ENCODE results near the gene NSUN2.

NSUN2 gene

GRCh38 chr5:6602441-6602840 lies 30.4 kb downstream of the NSUN2 start:
- no peak for DNase-seq

- no peak for DNase-seq
Observed at GRCh38 chr5:6601816-6602215, 31.0 kb downstream of the NSUN2 start.

GRCh38 chr5:6601271-6601670 lies 31.6 kb downstream of the NSUN2 start:
- DNase-seq, result no peak

- DNase-seq, result no peak
Observed at GRCh38 chr5:6599739-6600138, 33.1 kb downstream of the NSUN2 start.

GRCh38 chr5:6598351-6598900 lies 34.4 kb downstream of the NSUN2 start:
- no peak for DNase-seq

- DNase-seq, result no peak
Observed at GRCh38 chr5:6597557-6597956, 35.3 kb downstream of the NSUN2 start.

GRCh38 chr5:6596388-6596787 lies 36.5 kb downstream of the NSUN2 start:
- DNase-seq, result no peak

- DNase-seq, result no peak
Observed at GRCh38 chr5:6595405-6595804, 37.4 kb downstream of the NSUN2 start.

- DNase-seq, result no peak
Observed at GRCh38 chr5:6594066-6594465, 38.8 kb downstream of the NSUN2 start.

- no peak for DNase-seq
Observed at GRCh38 chr5:6593148-6594016, 39.5 kb downstream of the NSUN2 start.

- no peak for DNase-seq
Observed at GRCh38 chr5:6592601-6593000, 40.2 kb downstream of the NSUN2 start.

- no peak for DNase-seq
Observed at GRCh38 chr5:6591671-6592288, 41.1 kb downstream of the NSUN2 start.

GRCh38 chr5:6590581-6590980 lies 42.3 kb downstream of the NSUN2 start:
- DNase-seq, result no peak

GRCh38 chr5:6587171-6587570 lies 45.7 kb downstream of the NSUN2 start:
- DNase-seq, result no peak

GRCh38 chr5:6586647-6587042 lies 46.2 kb downstream of the NSUN2 start:
- no peak for DNase-seq

GRCh38 chr5:6585939-6586646 lies 46.8 kb downstream of the NSUN2 start:
- DNase-seq, result no peak

GRCh38 chr5:6585168-6585567 lies 47.7 kb downstream of the NSUN2 start:
- DNase-seq, result no peak

GRCh38 chr5:6584727-6585126 lies 48.1 kb downstream of the NSUN2 start:
- no peak for DNase-seq

- DNase-seq, result no peak
Observed at GRCh38 chr5:6584101-6584645, 48.7 kb downstream of the NSUN2 start.

GRCh38 chr5:6583049-6583880 lies 49.6 kb downstream of the NSUN2 start:
- DNase-seq, result peak; percentile 9

GRCh38 chr5:6582507-6583048 lies 50.3 kb downstream of the NSUN2 start:
- DNase-seq, result no peak

Data from CD4-positive, alpha-beta T cell treated with Interleukin-6 for 4 hours (primary cell).